B cell (primary cell): ENCODE data around the gene ALG1. TPM values are rescaled to one million over a fixed set of nuclear protein-coding genes. Genes with fewer than 3 reads are reported as not detected.

ENCODE experiments used
- ATAC-seq: fragments of 200-7000 bp; cut with Tn5 transposase; one replicate; pipeline ENCODE4 v1.10.0; 2021; ENCODE audit warnings: low read depth, mild to moderate bottlenecking, moderate number of reproducible peaks, moderate library complexity
- CTCF ChIA-PET: fragments of 350-600 bp; sonication (Branson Sonifier 250); formaldehyde crosslinking; loops from one replicate; lab custom pipeline; 2021; ENCODE audit warnings: antibody characterized with exemption, inconsistent platforms; lab: Charles Lee
- POLR2A ChIA-PET: fragments of 350-600 bp; sonication (Branson Sonifier 250); formaldehyde crosslinking; loops from one replicate; lab custom pipeline; 2021; ENCODE audit warnings: antibody characterized with exemption; lab: Charles Lee
- DNase-seq: peaks from one replicate; pipeline ENCODE4 v3.0.0; 2013
- H2AFZ ChIP-seq: 2 replicates; pipeline ENCODE4 v1.6.1; 2012; ENCODE audit warnings: mild to moderate bottlenecking, low read depth, low read length; ENCODE audit not compliant: insufficient read depth, poor library complexity, severe bottlenecking
- H3K27ac ChIP-seq, 2 donors: 1 replicate in 1 of 2; 2 replicates in 1 of 2; pipeline ENCODE4 v1.5.1; 2012 to 2013; ENCODE audit warnings: low read length in 2 of 2, mild to moderate bottlenecking in 2 of 2, moderate library complexity in 1 of 2
- H3K27me3 ChIP-seq, 4 experiments: fragments of 200-600 bp in 1 of 4; sonication (generic) in 1 of 4; replicated peaks in 1 of 4; 1 replicate in 2 of 4; 2 replicates in 2 of 4; pipeline versions ENCODE4 v1.6.1 to v1.7.0; 2013 to 2016; ENCODE audit warnings: low read length in 3 of 4, mild to moderate bottlenecking in 2 of 4, mixed read lengths in 1 of 4, moderate library complexity in 1 of 4; ENCODE audit not compliant: insufficient read depth in 4 of 4, control insufficient read depth in 3 of 4; ENCODE audit errors: control extremely low read depth in 1 of 4
- H3K36me3 ChIP-seq, 2 experiments: replicated peaks in 1 of 2; 1 replicate in 1 of 2; 2 replicates in 1 of 2; pipeline versions ENCODE4 v1.6.1 to v1.7.1; 2013; ENCODE audit warnings: low read length in 1 of 2; ENCODE audit not compliant: insufficient read depth in 2 of 2, control insufficient read depth in 1 of 2; ENCODE audit errors: control extremely low read depth in 1 of 2, extremely low read depth in 1 of 2
- H3K4me1 ChIP-seq, 2 donors: fragments of 200-600 bp in 1 of 2; sonication (generic) in 1 of 2; 1 replicate in 1 of 2; 2 replicates in 1 of 2; pipeline versions ENCODE4 v1.5.1 to v1.6.1; 2013 to 2017; ENCODE audit warnings: low read length in 2 of 2; ENCODE audit not compliant: control insufficient read depth in 2 of 2, insufficient read depth in 2 of 2
- H3K4me2 ChIP-seq: replicated peaks from 2 replicates; pipeline ENCODE3; 2012; ENCODE audit warnings: mild to moderate bottlenecking, low read depth, low read length; ENCODE audit not compliant: poor library complexity, severe bottlenecking
- H3K4me3 ChIP-seq, 5 experiments: fragments of 200-600 bp in 1 of 5; sonication (generic) in 1 of 5; 1 replicate in 3 of 5; 2 replicates in 2 of 5; pipeline versions ENCODE4 v1.5.1 to v1.7.0; 2011 to 2016; ENCODE audit warnings: low read length in 4 of 5, mild to moderate bottlenecking in 4 of 5, low read depth in 2 of 5, control low read depth in 1 of 5, moderate library complexity in 1 of 5; ENCODE audit not compliant: insufficient read depth in 1 of 5; ENCODE audit errors: control extremely low read depth in 1 of 5, extremely low read depth in 1 of 5
- H3K79me2 ChIP-seq: fragments of 200-600 bp; sonication (generic); one replicate; pipeline ENCODE4 v1.6.0; 2016; ENCODE audit warnings: low read length; ENCODE audit not compliant: control insufficient read depth, insufficient read depth
- H3K9ac ChIP-seq: fragments of 200-600 bp; sonication (generic); 2 replicates; pipeline ENCODE4 v1.6.1; 2017; ENCODE audit warnings: mild to moderate bottlenecking, low read length, moderate library complexity
- H3K9me3 ChIP-seq, 3 donors: one replicate each; pipeline versions ENCODE4 v1.6.1 to v1.7.1; 2013; ENCODE audit warnings: low read length in 2 of 3; ENCODE audit not compliant: control insufficient read depth in 2 of 3, insufficient read depth in 1 of 3; ENCODE audit errors: control extremely low read depth in 1 of 3
- H4K20me1 ChIP-seq: 2 replicates; pipeline ENCODE4 v1.6.0; 2012; ENCODE audit warnings: mild to moderate bottlenecking, low read length; ENCODE audit not compliant: insufficient read depth, control insufficient read depth, poor library complexity, severe bottlenecking
- H3K27ac Mint-ChIP-seq: one replicate; pipeline ENCODE4 v1.8.0; 2021; ENCODE audit warnings: mixed read lengths
- H3K27me3 Mint-ChIP-seq: one replicate; pipeline ENCODE4 v1.8.0; 2021; ENCODE audit warnings: mixed read lengths
- H3K4me1 Mint-ChIP-seq: one replicate; pipeline ENCODE4 v1.8.0; 2021; ENCODE audit warnings: mixed read lengths
- H3K4me3 Mint-ChIP-seq: one replicate; pipeline ENCODE4 v1.8.0; 2021; ENCODE audit warnings: mixed read lengths
- H3K9me3 Mint-ChIP-seq: one replicate; pipeline ENCODE4 v1.8.0; 2022; ENCODE audit warnings: mixed read lengths; ENCODE audit not compliant: insufficient read depth
- CTCF ChIP-seq: fragments of 200-600 bp; IDR thresholded peaks from one replicate; pipeline ENCODE4 v1.8.0; 2022; ENCODE audit warnings: antibody characterized with exemption, mild to moderate bottlenecking
- EZH2 ChIP-seq: IDR thresholded peaks from 2 replicates; pipeline ENCODE4 v1.6.1; 2012; ENCODE audit warnings: borderline replicate concordance, low read depth, mild to moderate bottlenecking, moderate library complexity, low read length; ENCODE audit not compliant: insufficient read depth, poor library complexity, severe bottlenecking
- WGBS: methylation state at CpG from one replicate; pipeline ENCODE4 v1.1.5; 2013; ENCODE audit warnings: missing lambda C conversion rate; ENCODE audit not compliant: insufficient coverage; 5-methylcytosine and 5-hydroxymethylcytosine counted together
- intact Hi-C: fragments of 100-400 bp; cut with micrococcal nuclease; formaldehyde crosslinking; loops from one replicate; pipeline ENCODE4 v1.10.0; 2022
- polyA plus RNA-seq: library from polyadenylated mRNA; depleted of rRNA; stranded (reverse); fragments of >200 nt; gene quantifications from 2 replicates; pipeline ENCODE4 v1.2.3, GENCODE V29; 2012
- total RNA-seq, 2 donors: library from RNA; stranded (reverse); fragments of 120-200 nt in 1 of 2; gene quantifications; 1 replicate in 1 of 2; 2 replicates in 1 of 2; pipeline versions ENCODE4 v1.2.3 to v1.2.4, GENCODE V29; 2013 to 2022

Gene ALG1
- total and polyA plus RNA-seq, 2 donors (not counting 1 experiment from before 2014, with no cell fraction given): 12.2 to 24.2 TPM

DNA sequence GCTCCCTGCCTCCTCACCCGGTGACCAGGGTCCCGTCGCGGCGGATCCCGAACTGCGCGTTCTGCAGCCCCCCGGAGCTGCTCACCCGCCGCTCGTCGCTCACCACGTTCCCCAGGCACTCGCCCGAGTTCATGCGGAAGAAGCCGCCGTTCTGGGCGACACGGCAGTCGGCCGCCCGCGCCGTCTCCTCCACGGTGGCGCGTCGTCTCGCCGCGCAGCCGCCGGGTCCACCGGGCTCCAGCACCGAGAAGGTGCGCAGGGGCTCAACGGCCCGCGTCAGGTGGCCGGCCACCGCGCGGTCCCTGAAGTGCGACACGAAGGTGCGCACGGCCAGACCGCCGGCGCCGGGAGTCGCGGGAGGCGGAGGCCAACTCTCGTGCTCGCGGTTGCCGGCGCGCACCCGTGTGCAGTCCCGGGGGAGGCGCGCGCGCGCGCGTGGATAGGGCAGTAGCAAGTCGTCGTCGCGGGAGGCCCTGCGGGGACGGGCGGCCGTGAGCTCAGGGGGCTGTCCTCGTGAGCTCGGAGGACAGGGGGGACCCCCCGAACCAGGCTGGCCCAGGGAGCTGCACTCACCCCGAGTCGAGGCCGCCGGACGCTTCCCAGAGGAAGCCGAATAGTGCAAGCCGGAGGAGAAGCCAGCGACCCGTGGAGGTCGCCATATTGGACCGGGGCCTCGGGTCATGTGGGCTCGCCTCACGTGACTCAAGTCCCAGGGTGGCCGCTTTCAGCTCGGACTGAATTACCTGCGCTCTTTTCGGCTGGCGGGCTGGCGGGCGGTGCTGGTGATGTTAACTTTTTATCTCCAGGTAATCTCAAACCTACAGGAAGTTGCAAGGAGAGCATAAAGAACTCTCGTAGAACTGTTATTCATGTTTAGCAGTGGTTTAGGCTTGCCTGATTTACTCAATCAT lies 38.1 kb upstream of the ALG1 start, which contains the start of gene NAGPA:
NAGPA (minus strand) TSS at position 680 of the 911 bp plus-strand sequence; CDS start at position 659, 21 bp downstream.
- TF ChIP-seq EZH2: no peak
- no peak for TF ChIP-seq CTCF
- H2AFZ ChIP-seq: peak within 1 kb of the TSS; percentile 93
- no peaks in the 10 kb centered on the region for H3K27me3 ChIP-seq
- POLR2A ChIA-PET: interaction anchor here (0.6 to 1.5 kb wide), 3 partner anchors 39 to 299 kb away, joined by 3 to 4 read pairs (median 3); partner anchors contain the start of gene DNAAF8
- peaks cover 14 to 17% of the 10 kb centered on the region in 2 donors for H3K4me1 ChIP-seq
- H3K27ac Mint-ChIP-seq: peak within 1 kb of the TSS; percentile 95
- DNase-seq (peak; percentile 91), ATAC-seq (peak; percentile 85)
- peaks cover 20% of the 10 kb centered on the region for H3K4me1 Mint-ChIP-seq
- no peaks in the 10 kb centered on the region for H3K9me3 ChIP-seq
- H3K27ac ChIP-seq: peak within 1 kb of the TSS; percentile 73 to 79
- WGBS: under 1% methylated on average over 101 of the region's 104 CpGs
- H4K20me1 ChIP-seq: no peaks in the 10 kb centered on the region
- peaks cover 0 to 16% of the 10 kb centered on the region in 2 experiments for H3K36me3 ChIP-seq
- H3K9me3 Mint-ChIP-seq: no peaks in the 10 kb centered on the region
- intact Hi-C loops: loop anchor here (1.0 to 2.0 kb wide), 3 partner anchors 38 to 231 kb away; partner anchors contain the start of genes ALG1, GLYR1, ROGDI and UBN1
- CTCF ChIA-PET: interaction anchor here (1.0 to 1.5 kb wide), 3 partner anchors 9 to 57 kb away, joined by 3 to 4 read pairs (median 4); no protein-coding TSS in a partner anchor
- peak within 1 kb of the TSS; percentile 93 for H3K4me2 ChIP-seq
- no peaks in the 10 kb centered on the region for H3K27me3 Mint-ChIP-seq
- peak within 1 kb of the TSS; percentile 66 to 82 (median 75) for H3K4me3 ChIP-seq
- peaks cover 16% of the 10 kb centered on the region for H3K79me2 ChIP-seq
- H3K9ac ChIP-seq: peak within 1 kb of the TSS; percentile 73
- peak within 1 kb of the TSS; percentile 93 for H3K4me3 Mint-ChIP-seq
